GM12875 (cell line): ENCODE measurements around the gene ZNF397.

Source experiments
- H3K4me3 ChIP-seq: one replicate; pipeline ENCODE4 v1.5.1; 2011; ENCODE audit warnings: low read depth, low read length, control low read depth
- CTCF ChIP-seq: IDR thresholded peaks from 2 replicates; pipeline ENCODE4 v1.5.1; 2011; ENCODE audit warnings: low read depth, mild to moderate bottlenecking, control low read depth, inconsistent platforms, low read length, moderate library complexity, borderline replicate concordance; ENCODE audit not compliant: insufficient read depth

ZNF397 gene

GRCh38 chr18:35236571-35237363 lies 4.1 kb upstream of the ZNF397 start:
- no peak for TF ChIP-seq CTCF
- no peak overlapping the region for H3K4me3 ChIP-seq

GRCh38 chr18:35239314-35239713 lies 1.5 kb upstream of the ZNF397 start:
- TF ChIP-seq CTCF: no peak

GRCh38 chr18:35241448-35241804 lies 592 bp downstream of the ZNF397 start:
- peak overlapping the region; percentile 59 for H3K4me3 ChIP-seq
- TF ChIP-seq CTCF: no peak

More at GRCh38 chr18:35239314-35239713, 1.5 kb upstream of the ZNF397 start:
- no peak overlapping the region for H3K4me3 ChIP-seq

- no peak for TF ChIP-seq CTCF
- H3K4me3 ChIP-seq: no peak overlapping the region
These were observed 1.6 kb downstream of the ZNF397 start for GRCh38 chr18:35242426-35242825.

DNA sequence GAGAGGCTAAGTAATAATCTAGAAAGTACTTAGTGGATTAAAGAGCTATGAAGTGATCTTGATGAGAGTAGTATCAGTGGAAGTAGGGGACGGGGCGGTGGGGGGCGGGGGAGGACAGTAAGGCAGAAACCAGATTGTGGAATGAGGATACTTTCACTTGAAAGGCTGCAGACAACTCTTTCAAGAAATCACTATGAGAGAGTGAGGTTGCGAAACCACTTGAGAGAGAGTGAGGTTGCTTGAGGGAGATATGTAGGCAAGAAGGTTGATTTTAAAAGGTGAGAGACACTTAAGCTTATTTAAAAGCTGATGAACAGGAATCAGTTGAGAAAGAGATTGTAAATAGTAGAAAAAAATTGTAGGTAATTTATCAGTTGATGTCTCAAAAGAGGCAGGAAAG lies 3.8 kb downstream of the ZNF397 start:
- no peak for TF ChIP-seq CTCF
- no peak overlapping the region for H3K4me3 ChIP-seq

GRCh38 chr18:35245719-35246317 lies 5.0 kb downstream of the ZNF397 start:
- H3K4me3 ChIP-seq: no peak overlapping the region
- TF ChIP-seq CTCF: no peak

GRCh38 chr18:35246831-35247230 lies 6.0 kb downstream of the ZNF397 start:
- H3K4me3 ChIP-seq: no peak overlapping the region
- no peak for TF ChIP-seq CTCF
